ENCODE results near the gene RPA1.

DNA sequence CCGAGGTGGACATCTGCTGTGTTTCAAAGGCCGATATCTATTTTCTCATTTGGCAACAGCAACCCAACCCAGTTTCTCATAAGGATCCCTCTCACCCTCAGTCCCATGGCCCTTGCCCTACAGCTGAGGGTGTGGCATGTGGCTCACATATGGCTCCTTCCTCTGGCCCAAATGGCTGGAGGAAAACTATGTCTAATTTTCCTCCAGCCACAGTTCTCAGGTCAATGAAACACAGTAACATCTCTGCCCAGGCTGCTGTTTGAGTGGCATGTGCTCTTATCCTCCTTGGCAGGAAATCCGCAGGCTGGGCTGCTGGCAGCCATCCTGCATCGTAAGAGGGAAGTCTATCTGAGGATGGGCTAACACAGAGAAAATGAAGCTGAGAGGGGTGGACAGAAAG is 43.9 kb upstream of the RPA1 start:
- TF ChIP-seq, protein P1, sequence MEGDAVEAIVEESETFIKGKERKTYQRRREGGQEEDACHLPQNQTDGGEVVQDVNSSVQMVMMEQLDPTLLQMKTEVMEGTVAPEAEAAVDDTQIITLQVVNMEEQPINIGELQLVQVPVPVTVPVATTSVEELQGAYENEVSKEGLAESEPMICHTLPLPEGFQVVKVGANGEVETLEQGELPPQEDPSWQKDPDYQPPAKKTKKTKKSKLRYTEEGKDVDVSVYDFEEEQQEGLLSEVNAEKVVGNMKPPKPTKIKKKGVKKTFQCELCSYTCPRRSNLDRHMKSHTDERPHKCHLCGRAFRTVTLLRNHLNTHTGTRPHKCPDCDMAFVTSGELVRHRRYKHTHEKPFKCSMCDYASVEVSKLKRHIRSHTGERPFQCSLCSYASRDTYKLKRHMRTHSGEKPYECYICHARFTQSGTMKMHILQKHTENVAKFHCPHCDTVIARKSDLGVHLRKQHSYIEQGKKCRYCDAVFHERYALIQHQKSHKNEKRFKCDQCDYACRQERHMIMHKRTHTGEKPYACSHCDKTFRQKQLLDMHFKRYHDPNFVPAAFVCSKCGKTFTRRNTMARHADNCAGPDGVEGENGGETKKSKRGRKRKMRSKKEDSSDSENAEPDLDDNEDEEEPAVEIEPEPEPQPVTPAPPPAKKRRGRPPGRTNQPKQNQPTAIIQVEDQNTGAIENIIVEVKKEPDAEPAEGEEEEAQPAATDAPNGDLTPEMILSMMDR (IDR thresholded peaks at IDR 0.05), result no peak
- TF ChIP-seq POLR2A (IDR thresholded peaks at IDR 0.05) (no peak), POLR2AphosphoS5 (IDR thresholded peaks at IDR 0.05; ENCODE audit: insufficient read depth in 1 of 2, low read depth in 1 of 2) (no peak)
